ENCODE results near the gene RAF1. TPM values are rescaled to one million over a fixed set of nuclear protein-coding genes. Genes with fewer than 3 reads are reported as not detected.
"Not testable (repeated sequence)": the region's sequence is repeated elsewhere in the genome, so short reads cannot be mapped to it uniquely, and the experiment has no call there.

The RAF1 gene
- total and polyA plus RNA-seq, 3 donors from 2014 or later, result 68.7 to 138 (median 133) TPM

DNA sequence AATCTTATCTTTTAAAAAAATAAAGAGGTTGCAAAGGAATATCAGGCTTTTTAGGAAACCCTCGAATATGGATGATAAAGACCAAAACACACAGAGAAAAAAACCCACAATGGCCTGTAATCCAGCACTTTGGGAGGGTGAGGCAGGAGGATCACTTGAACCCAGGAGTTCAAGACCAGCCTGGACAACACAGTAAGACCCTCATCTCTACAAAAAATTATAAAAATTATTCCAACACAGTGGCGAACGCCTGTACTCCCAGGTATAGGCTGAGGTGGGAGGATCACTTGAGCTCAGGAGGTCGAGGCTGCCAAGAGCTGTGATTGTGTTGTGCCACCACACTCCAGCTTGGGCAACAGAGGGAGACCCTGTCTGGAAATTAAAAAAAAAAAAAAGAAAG is 30.8 kb downstream of the RAF1 start:
- H3K27ac ChIP-seq, result no peak overlapping the region
- DNase-seq, result no peak
- no peaks in the 10 kb centered on the region for H3K27me3 ChIP-seq
- TF ChIP-seq, protein P1, sequence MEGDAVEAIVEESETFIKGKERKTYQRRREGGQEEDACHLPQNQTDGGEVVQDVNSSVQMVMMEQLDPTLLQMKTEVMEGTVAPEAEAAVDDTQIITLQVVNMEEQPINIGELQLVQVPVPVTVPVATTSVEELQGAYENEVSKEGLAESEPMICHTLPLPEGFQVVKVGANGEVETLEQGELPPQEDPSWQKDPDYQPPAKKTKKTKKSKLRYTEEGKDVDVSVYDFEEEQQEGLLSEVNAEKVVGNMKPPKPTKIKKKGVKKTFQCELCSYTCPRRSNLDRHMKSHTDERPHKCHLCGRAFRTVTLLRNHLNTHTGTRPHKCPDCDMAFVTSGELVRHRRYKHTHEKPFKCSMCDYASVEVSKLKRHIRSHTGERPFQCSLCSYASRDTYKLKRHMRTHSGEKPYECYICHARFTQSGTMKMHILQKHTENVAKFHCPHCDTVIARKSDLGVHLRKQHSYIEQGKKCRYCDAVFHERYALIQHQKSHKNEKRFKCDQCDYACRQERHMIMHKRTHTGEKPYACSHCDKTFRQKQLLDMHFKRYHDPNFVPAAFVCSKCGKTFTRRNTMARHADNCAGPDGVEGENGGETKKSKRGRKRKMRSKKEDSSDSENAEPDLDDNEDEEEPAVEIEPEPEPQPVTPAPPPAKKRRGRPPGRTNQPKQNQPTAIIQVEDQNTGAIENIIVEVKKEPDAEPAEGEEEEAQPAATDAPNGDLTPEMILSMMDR (IDR thresholded peaks at IDR 0.05), result no peak
- TF ChIP-seq POLR2A (IDR thresholded peaks at IDR 0.05), result no peak
- H3K4me1 ChIP-seq, result peaks cover 10% of the 10 kb centered on the region
- WGBS, 2 donors, result 82 to 84% methylated on average over 4 of the region's 4 CpGs
- no peaks in the 10 kb centered on the region for H3K9me3 ChIP-seq
- no peak overlapping the region for H3K4me3 ChIP-seq
- intact Hi-C loops (cut with DNase I; ENCODE audit: low total_unique reads), result no loop called here
- H3K36me3 ChIP-seq (ENCODE audit: low read depth, missing control alignments), result no peaks in the 10 kb centered on the region

- H3K9me3 ChIP-seq, result no peaks in the 10 kb centered on the region
- intact Hi-C loops (cut with DNase I; ENCODE audit: low total_unique reads), result no loop called here
- H3K4me1 ChIP-seq, result peaks cover 10% of the 10 kb centered on the region
- no peak overlapping the region for H3K4me3 ChIP-seq
- no peak for DNase-seq
- TF ChIP-seq, protein P1 (IDR thresholded peaks at IDR 0.05), result no peak
- TF ChIP-seq POLR2A (IDR thresholded peaks at IDR 0.05), result no peak
- no peak overlapping the region for H3K27ac ChIP-seq
- no peaks in the 10 kb centered on the region for H3K27me3 ChIP-seq
- no peaks in the 10 kb centered on the region for H3K36me3 ChIP-seq (ENCODE audit: low read depth, missing control alignments)
- 57 to 81% methylated on average over 2 of the region's 2 CpGs for WGBS, 2 donors
Measured at GRCh38 chr3:12632523-12632922, 31.4 kb downstream of the RAF1 start.

DNA sequence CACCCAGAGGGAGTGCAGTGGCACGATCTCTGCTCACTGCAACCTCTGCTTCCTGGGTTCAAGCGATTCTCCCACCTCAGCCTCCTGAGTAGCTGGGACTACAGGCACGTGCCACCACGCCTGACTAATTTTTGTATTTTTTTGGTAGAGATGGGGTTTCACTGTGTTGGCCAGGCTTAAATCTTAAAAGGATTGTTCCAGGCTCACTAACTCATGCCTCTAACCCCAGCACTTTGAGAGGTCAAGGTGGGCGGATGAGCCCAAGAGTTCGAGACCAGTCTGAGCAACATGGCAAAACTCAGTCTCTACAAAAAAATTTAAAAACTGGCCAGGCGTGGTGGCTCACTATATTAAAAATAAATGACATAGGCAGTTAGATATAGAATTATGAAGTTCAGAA is 33.1 kb downstream of the RAF1 start:
- H3K27me3 ChIP-seq; H3K4me1 ChIP-seq; DNase-seq; H3K9me3 ChIP-seq; intact Hi-C loops (cut with DNase I; ENCODE audit: low total_unique reads); H3K27ac ChIP-seq; H3K36me3 ChIP-seq (ENCODE audit: low read depth, missing control alignments); H3K4me3 ChIP-seq: not testable (repeated sequence)
- WGBS, 2 donors, result 94 to 97% methylated on average over 7 of the region's 7 CpGs

DNA sequence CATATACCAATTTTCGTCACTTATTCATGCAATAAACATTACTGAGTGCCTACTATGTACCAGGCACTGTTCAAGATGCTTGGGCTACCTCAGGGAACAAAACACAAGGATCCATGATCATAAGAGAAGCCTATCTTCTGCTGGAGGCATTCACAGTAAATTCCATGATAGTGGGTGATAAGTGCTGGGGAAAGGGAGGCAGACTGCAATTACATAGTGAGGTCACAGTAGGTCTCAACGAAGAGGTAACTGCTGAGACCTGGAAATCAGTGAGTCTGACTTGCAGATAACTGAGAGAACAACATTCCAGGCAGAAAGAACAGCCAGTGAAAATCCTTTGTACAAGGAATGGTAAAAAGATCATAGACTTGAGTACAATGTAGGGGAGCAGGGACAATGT is 33.6 kb downstream of the RAF1 start:
- Histone ChIP-seq H3K9me3 (no peaks in the 10 kb centered on the region), H3K27ac (no peak overlapping the region), H3K4me3 (no peak overlapping the region), H3K4me1 (peaks cover 10% of the 10 kb centered on the region), H3K36me3 (ENCODE audit: low read depth, missing control alignments) (no peaks in the 10 kb centered on the region), H3K27me3 (no peaks in the 10 kb centered on the region)
- 70 to 79% methylated on average over 2 of the region's 2 CpGs for WGBS, 2 donors
- DNase-seq, result no peak
- intact Hi-C loops (cut with DNase I; ENCODE audit: low total_unique reads), result no loop called here
- TF ChIP-seq, protein P1 (IDR thresholded peaks at IDR 0.05), result no peak
- TF ChIP-seq POLR2A (IDR thresholded peaks at IDR 0.05), result no peak

GRCh38 chr3:12629560-12629959 is 34.4 kb downstream of the RAF1 start:
- H3K4me3 ChIP-seq, result no peak overlapping the region
- no peak for TF ChIP-seq POLR2A (IDR thresholded peaks at IDR 0.05)
- TF ChIP-seq, protein P1 (IDR thresholded peaks at IDR 0.05), result no peak
- no peaks in the 10 kb centered on the region for H3K9me3 ChIP-seq
- no peaks in the 10 kb centered on the region for H3K27me3 ChIP-seq
- no peaks in the 10 kb centered on the region for H3K36me3 ChIP-seq (ENCODE audit: low read depth, missing control alignments)
- peaks cover 10% of the 10 kb centered on the region for H3K4me1 ChIP-seq
- no peak overlapping the region for H3K27ac ChIP-seq
- intact Hi-C loops (cut with DNase I; ENCODE audit: low total_unique reads), result no loop called here
- WGBS, 2 donors, result 52 to 55% methylated on average over 4 of the region's 4 CpGs
- no peak for DNase-seq
